HCT116 (cell line): ENCODE data around the gene GPR17. TPM values are rescaled to one million over a fixed set of nuclear protein-coding genes. Genes with fewer than 3 reads are reported as not detected.

Experiments used
- ATAC-seq: fragments of 200-7000 bp; cut with Tn5 transposase; 2 replicates; pipeline ENCODE4 v1.9.1; 2020; ENCODE audit warnings: mild to moderate bottlenecking, moderate library complexity
- BruUV-seq: library from RNA; stranded (reverse); fragments of 400-500 nt; replicated peaks from 2 replicates; lab custom pipeline; 2021; lab: Mats Ljungman, UMichigan
- CTCF ChIA-PET: fragments of 300-600 bp; sonication (Branson Sonifier 250); formaldehyde crosslinking; loops from one replicate; lab custom pipeline; 2021; ENCODE audit warnings: antibody characterized with exemption; lab: Charles Lee
- POLR2A ChIA-PET: fragments of 300-600, 350-600 bp; sonication (Branson Sonifier 250); formaldehyde crosslinking; loops from one replicate; lab custom pipeline; 2021; ENCODE audit warnings: antibody characterized with exemption; lab: Charles Lee
- RAD21 ChIA-PET, 2 experiments: fragments of 300-600 bp; sonication (Branson Sonifier 250); formaldehyde crosslinking; loops; one replicate each; lab custom pipeline; 2023; ENCODE audit warnings: low total read pairs in 2 of 2; ENCODE audit not compliant: uncharacterized antibody in 2 of 2, unreplicated experiment in 2 of 2, low non-redundant PET in 1 of 2; lab: Charles Lee
- DNase-seq: peaks from one replicate; pipeline ENCODE4 v3.0.0-alpha.2; 2010; ENCODE audit warnings: low read depth, low spot score
- H2AFZ ChIP-seq: fragments of 200-600 bp; shearing (Covaris generic), sonication (generic); 2 replicates; pipeline ENCODE4 v1.6.1; 2017; ENCODE audit warnings: low read depth, mixed run types, mixed read lengths, antibody characterized with exemption, low read length; ENCODE audit not compliant: poor library complexity, severe bottlenecking
- H3K27ac ChIP-seq: 2 replicates; pipeline ENCODE4 v1.5.1; 2012; ENCODE audit warnings: low read depth, low read length
- H3K27me3 ChIP-seq: fragments of 200-600 bp; sonication (generic); 2 replicates; pipeline ENCODE4 v1.6.1; 2016; ENCODE audit warnings: mixed run types, low read length, mixed read lengths; ENCODE audit not compliant: insufficient read depth
- H3K36me3 ChIP-seq, 2 experiments: fragments of 200-500 bp in 1 of 2; fragments of 200-600 bp in 1 of 2; sonication (Bioruptor generic) in 1 of 2; sonication (generic) in 1 of 2; 2 replicates each; pipeline versions ENCODE4 v1.5.1 to v1.6.1; 2014 to 2016; ENCODE audit warnings: low read length in 2 of 2, inconsistent platforms in 1 of 2, mixed read lengths in 1 of 2, mixed run types in 1 of 2; ENCODE audit not compliant: insufficient read depth in 2 of 2, control insufficient read depth in 1 of 2
- H3K4me1 ChIP-seq, 2 experiments: fragments of 200-600 bp in 1 of 2; sonication (generic) in 1 of 2; 2 replicates each; pipeline versions ENCODE4 v1.5.1 to v1.6.1; 2012 to 2017; ENCODE audit warnings: low read length in 2 of 2, inconsistent platforms in 1 of 2, mild to moderate bottlenecking in 1 of 2, mixed read lengths in 1 of 2, mixed run types in 1 of 2, moderate library complexity in 1 of 2; ENCODE audit not compliant: insufficient read depth in 2 of 2, control insufficient read depth in 1 of 2
- H3K4me2 ChIP-seq: fragments of 200-600 bp; sonication (generic); 2 replicates; pipeline ENCODE4 v1.6.1; 2017; ENCODE audit warnings: mixed run types, low read length, mixed read lengths
- H3K4me3 ChIP-seq, 2 experiments: fragments of 200-600 bp in 1 of 2; sonication (generic) in 1 of 2; replicated peaks in 1 of 2; 2 replicates each; pipeline ENCODE4 v1.5.1; 2011 to 2016; ENCODE audit warnings: low read length in 2 of 2, control low read depth in 1 of 2, low read depth in 1 of 2, mild to moderate bottlenecking in 1 of 2, mixed read lengths in 1 of 2, mixed run types in 1 of 2
- H3K79me2 ChIP-seq: fragments of 200-600 bp; sonication (generic); 2 replicates; pipeline ENCODE4 v1.6.1; 2017; ENCODE audit warnings: mild to moderate bottlenecking, mixed run types, low read length, moderate library complexity, mixed read lengths; ENCODE audit not compliant: insufficient read depth
- H3K9ac ChIP-seq: fragments of 200-600 bp; sonication (generic); 2 replicates; pipeline ENCODE4 v1.6.1; 2016; ENCODE audit warnings: low read length, mixed read lengths
- H3K9me2 ChIP-seq: fragments of 200-600 bp; sonication (generic), shearing (Covaris generic); 2 replicates; pipeline ENCODE4 v1.6.1; 2017; ENCODE audit warnings: mixed run types, mild to moderate bottlenecking, moderate library complexity; ENCODE audit not compliant: insufficient read depth
- H3K9me3 ChIP-seq, 2 experiments: fragments of 200-500 bp in 1 of 2; fragments of 200-600 bp in 1 of 2; sonication (Bioruptor generic) in 1 of 2; sonication (generic) in 1 of 2; 2 replicates each; pipeline ENCODE4 v1.6.1; 2014 to 2017; ENCODE audit warnings: low read length in 2 of 2, mixed read lengths in 2 of 2, inconsistent platforms in 1 of 2, low read depth in 1 of 2, mild to moderate bottlenecking in 1 of 2, mixed run types in 1 of 2, moderate library complexity in 1 of 2; ENCODE audit not compliant: control insufficient read depth in 1 of 2, insufficient read depth in 1 of 2
- H4K20me1 ChIP-seq: fragments of 200-600 bp; sonication (generic), shearing (Covaris generic); 2 replicates; pipeline ENCODE4 v1.6.1; 2017; ENCODE audit warnings: mixed run types, mild to moderate bottlenecking, moderate library complexity; ENCODE audit not compliant: insufficient read depth
- ATF3 ChIP-seq: IDR thresholded peaks from 2 replicates; pipeline ENCODE4 v1.6.1; 2012
- CBX3 ChIP-seq: IDR thresholded peaks from 2 replicates; pipeline ENCODE4 v1.6.1; 2012; ENCODE audit warnings: low read depth
- CEBPB ChIP-seq: IDR thresholded peaks from 2 replicates; pipeline ENCODE4 v1.6.1; 2012; ENCODE audit warnings: low read depth
- EGR1 ChIP-seq: IDR thresholded peaks from 2 replicates; pipeline ENCODE4 v1.6.1; 2012; ENCODE audit warnings: low read depth
- EZH2phosphoT487 ChIP-seq: fragments of 200-600 bp; IDR thresholded peaks from 2 replicates; pipeline ENCODE4 v1.6.1; 2018; ENCODE audit warnings: antibody characterized with exemption, borderline replicate concordance
- POLR2A ChIP-seq: IDR thresholded peaks from 2 replicates; pipeline ENCODE4 v1.7.0; 2011; ENCODE audit warnings: borderline replicate concordance; ENCODE audit not compliant: insufficient read depth, insufficient read length; ENCODE audit errors: extremely low read depth
- POLR2AphosphoS5 ChIP-seq: IDR thresholded peaks from 2 replicates; pipeline ENCODE4 v1.6.1; 2011; ENCODE audit warnings: mild to moderate bottlenecking, low read depth, low read length, moderate library complexity
- RAD21 ChIP-seq: IDR thresholded peaks from 2 replicates; pipeline ENCODE4 v1.6.1; 2012; ENCODE audit warnings: low read depth, mild to moderate bottlenecking
- REST ChIP-seq: IDR thresholded peaks from 2 replicates; pipeline ENCODE4 v1.6.1; 2012; ENCODE audit warnings: low read depth
- SIN3A ChIP-seq: IDR thresholded peaks from 2 replicates; pipeline ENCODE4 v1.6.1; 2012; ENCODE audit warnings: low read depth
- SP1 ChIP-seq: IDR thresholded peaks from 2 replicates; pipeline ENCODE4 v1.6.1; 2012; ENCODE audit warnings: low read depth
- SRF ChIP-seq: IDR thresholded peaks from 2 replicates; pipeline ENCODE4 v1.6.1; 2012; ENCODE audit warnings: low read depth
- TCF7L2 ChIP-seq: IDR thresholded peaks from 2 replicates; pipeline ENCODE4 v1.7.0; 2011; ENCODE audit warnings: borderline replicate concordance, inconsistent platforms; ENCODE audit not compliant: insufficient read depth, insufficient read length; ENCODE audit errors: extremely low read depth
- YY1 ChIP-seq: IDR thresholded peaks from 2 replicates; pipeline ENCODE4 v1.6.1; 2011; ENCODE audit warnings: low read length, low read depth, moderate library complexity, mild to moderate bottlenecking; ENCODE audit not compliant: insufficient replicate concordance; ENCODE audit errors: extremely low read depth
- ZNF274 ChIP-seq: fragments of 200-500 bp; sonication (Bioruptor generic); IDR thresholded peaks from 2 replicates; pipeline ENCODE4 v1.6.1; 2014; ENCODE audit warnings: mild to moderate bottlenecking, low read depth, low read length, inconsistent platforms
- intact Hi-C: fragments of 100-400 bp; cut with micrococcal nuclease; formaldehyde crosslinking; loops from 2 replicates; pipeline ENCODE4 v1.10.0; 2022
- total RNA-seq: library from RNA; stranded (reverse); gene quantifications from one replicate; pipeline ENCODE4 v1.2.1, GENCODE V29; 2021; ENCODE audit not compliant: unreplicated experiment
- TF ChIP-seq, protein P1 (sequence below): IDR thresholded peaks from 2 replicates; pipeline ENCODE4 v1.6.1; 2011; ENCODE audit warnings: mild to moderate bottlenecking, low read length, moderate library complexity; ENCODE audit not compliant: insufficient replicate concordance; ENCODE audit errors: extremely low read depth

Gene GPR17
- total RNA-seq, 1 experiment from 2014 or later = not detected

- no peaks in the 10 kb centered on the region for H3K36me3 ChIP-seq
- no peaks in the 10 kb centered on the region for H3K4me1 ChIP-seq
- no peaks in the 10 kb centered on the region for H4K20me1 ChIP-seq
- ChIA-PET CTCF (no interaction called here), RAD21 (no interaction called here), POLR2A (no interaction called here)
- no peak for TF ChIP-seq TCF7L2
- TF ChIP-seq YY1 = no peak
- TF ChIP-seq REST = no peak
- TF ChIP-seq SIN3A = no peak
- no peak for TF ChIP-seq ATF3
- TF ChIP-seq POLR2A = no peak
- TF ChIP-seq, protein P1, sequence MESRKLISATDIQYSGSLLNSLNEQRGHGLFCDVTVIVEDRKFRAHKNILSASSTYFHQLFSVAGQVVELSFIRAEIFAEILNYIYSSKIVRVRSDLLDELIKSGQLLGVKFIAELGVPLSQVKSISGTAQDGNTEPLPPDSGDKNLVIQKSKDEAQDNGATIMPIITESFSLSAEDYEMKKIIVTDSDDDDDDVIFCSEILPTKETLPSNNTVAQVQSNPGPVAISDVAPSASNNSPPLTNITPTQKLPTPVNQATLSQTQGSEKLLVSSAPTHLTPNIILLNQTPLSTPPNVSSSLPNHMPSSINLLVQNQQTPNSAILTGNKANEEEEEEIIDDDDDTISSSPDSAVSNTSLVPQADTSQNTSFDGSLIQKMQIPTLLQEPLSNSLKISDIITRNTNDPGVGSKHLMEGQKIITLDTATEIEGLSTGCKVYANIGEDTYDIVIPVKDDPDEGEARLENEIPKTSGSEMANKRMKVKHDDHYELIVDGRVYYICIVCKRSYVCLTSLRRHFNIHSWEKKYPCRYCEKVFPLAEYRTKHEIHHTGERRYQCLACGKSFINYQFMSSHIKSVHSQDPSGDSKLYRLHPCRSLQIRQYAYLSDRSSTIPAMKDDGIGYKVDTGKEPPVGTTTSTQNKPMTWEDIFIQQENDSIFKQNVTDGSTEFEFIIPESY = no peak
- no peak for TF ChIP-seq SRF
- TF ChIP-seq CEBPB = no peak
- TF ChIP-seq EGR1 = no peak
- TF ChIP-seq ZNF274 = no peak
- TF ChIP-seq RAD21 = no peak
- TF ChIP-seq CBX3 = no peak
- no peak for TF ChIP-seq EZH2phosphoT487
- TF ChIP-seq SP1 = no peak
- no peak for TF ChIP-seq POLR2AphosphoS5
- BruUV-seq = no TSS peak
- no peak overlapping the region for H3K9ac ChIP-seq
- H3K9me2 ChIP-seq = no peaks in the 10 kb centered on the region
- no peaks in the 10 kb centered on the region for H3K79me2 ChIP-seq
- no peak overlapping the region for H3K4me3 ChIP-seq
- no peaks in the 10 kb centered on the region for H3K27me3 ChIP-seq
- ATAC-seq = no peak
- H2AFZ ChIP-seq = no peak overlapping the region
- H3K27ac ChIP-seq = no peak overlapping the region
- no peaks in the 10 kb centered on the region; a peak in 1 of 4 replicates for H3K9me3 ChIP-seq
- no peak overlapping the region for H3K4me2 ChIP-seq
- no peak for DNase-seq
- intact Hi-C loops = no loop called here
Measured at GRCh38 chr2:127614246-127614645, 31.7 kb upstream of the GPR17 start.
